HG03442 (cell line): ENCODE data around the gene ALDH3A2.
"Not testable (repeated sequence)": the region's sequence is repeated elsewhere in the genome, so short reads cannot be mapped to it uniquely, and the experiment has no call there.

ENCODE experiments used
- ATAC-seq: cut with Tn5 transposase; IDR thresholded peaks from one replicate; pipeline ENCODE4 v1.9.1; 2021; ENCODE audit warnings: mild to moderate bottlenecking, moderate library complexity; ENCODE audit not compliant: unreplicated experiment

The ALDH3A2 gene

GRCh38 chr17:19677736-19678379, 29.3 kb downstream of the ALDH3A2 start:
- ATAC-seq, result no peak

- no peak for ATAC-seq
These were observed 30.3 kb downstream of the ALDH3A2 start for GRCh38 chr17:19678581-19679453.

- ATAC-seq, result no peak
These were observed 34.6 kb downstream of the ALDH3A2 start for GRCh38 chr17:19683117-19683516.

DNA sequence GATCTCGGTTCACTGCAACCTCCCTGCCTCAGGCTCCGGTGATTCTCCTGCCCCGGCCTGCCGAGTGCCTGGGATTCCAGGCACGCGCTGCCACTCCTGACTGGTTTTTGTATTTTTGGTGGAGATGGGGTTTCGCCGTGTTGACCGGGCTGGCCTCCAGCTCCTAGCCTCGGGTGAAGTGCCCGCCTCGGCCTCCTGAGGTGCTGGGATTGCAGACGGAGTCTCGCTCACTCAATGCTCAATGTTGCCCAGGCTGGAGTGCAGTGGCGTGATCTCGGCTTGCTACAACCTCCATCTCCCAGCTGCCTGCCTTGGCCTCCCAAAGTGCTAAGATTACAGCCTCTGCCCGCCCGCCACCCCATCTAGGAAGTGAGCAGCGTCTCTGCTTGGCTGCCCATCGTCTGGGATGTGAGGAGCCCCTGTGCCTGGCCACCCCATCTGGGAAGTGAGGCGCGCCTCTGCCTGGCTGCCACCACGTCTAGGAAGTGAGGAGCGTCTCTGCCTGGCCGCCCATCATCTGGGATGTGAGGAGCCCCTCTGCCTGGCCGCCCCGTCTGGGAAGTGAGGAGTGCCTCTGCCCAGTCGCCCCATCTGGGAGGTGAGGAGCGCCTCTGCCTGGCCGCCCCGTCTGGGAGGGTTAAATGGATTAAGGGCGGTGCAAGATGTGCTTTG, 36.5 kb downstream of the ALDH3A2 start:
- not testable (repeated sequence) for ATAC-seq

DNA sequence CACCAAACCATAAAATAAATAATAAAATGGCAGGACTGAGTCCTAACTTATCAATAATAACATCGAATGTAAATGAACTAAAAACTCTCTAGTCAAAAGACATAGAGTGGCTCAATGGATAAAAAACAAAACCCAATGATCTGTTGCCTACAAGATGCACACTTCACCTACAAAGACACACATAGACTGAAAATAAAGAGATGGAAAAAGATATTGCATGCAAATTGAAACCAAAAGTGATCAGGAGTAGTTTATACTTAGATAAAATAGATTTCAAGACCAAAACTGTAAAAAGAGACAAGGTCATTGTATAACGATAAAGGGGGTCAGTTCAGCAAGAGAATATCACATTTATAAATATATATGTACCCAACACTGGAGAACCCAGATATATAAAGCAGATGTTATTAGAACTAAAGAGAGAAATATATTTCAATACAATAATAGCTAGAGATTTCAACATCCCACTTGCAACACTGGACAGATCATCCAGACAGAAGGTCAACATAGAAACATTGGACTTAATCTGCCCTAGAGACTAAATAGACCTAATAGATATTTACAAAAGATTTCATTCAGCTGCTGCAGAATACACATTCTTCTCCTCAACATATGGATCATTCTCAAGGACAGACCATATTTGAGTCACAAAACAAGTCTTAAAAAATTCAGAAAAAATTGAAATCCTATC, 38.0 kb downstream of the ALDH3A2 start:
- no peak for ATAC-seq

GRCh38 chr17:19702217-19702641, 53.7 kb downstream of the ALDH3A2 start:
- ATAC-seq, result no peak

GRCh38 chr17:19703106-19703827, 54.7 kb downstream of the ALDH3A2 start:
- ATAC-seq, result no peak

DNA sequence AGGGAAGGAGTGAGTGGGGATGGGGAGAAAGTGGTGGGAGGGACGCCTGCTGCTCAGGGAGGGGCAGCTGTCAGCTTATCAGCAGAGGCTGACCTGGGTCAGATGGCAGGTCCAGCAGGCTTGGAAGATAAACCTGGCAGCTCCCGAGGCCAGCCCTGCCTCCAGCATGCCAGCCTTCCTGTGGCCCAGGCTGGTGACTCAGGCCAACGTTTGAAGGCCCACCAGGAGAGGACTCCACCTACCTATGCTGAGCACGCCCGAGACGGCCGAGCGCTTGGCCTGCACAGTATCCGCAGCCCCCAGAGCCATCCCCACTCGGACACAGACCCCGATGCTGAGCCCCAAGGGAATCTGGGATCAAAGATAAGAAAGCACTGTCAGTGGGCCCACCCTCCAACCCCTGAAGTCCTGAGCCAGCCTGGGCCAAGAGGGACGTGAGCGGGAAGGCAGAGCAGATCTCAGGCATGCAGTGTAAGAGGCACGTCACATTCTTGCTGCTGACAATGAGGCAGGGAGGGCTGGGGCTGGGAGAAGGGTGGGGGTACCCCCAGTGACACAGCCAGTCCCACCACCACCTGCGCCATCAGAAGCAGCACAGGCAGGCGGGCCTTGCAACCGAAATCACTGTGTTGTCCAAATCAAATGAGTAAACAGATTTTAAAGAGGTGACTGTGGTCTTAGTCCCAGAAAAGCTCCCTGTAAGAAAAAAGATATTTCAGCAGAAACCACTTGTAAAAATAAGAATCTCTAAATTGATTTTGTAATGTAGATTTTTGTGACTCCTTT, 55.5 kb downstream of the ALDH3A2 start:
- ATAC-seq, result no peak

DNA sequence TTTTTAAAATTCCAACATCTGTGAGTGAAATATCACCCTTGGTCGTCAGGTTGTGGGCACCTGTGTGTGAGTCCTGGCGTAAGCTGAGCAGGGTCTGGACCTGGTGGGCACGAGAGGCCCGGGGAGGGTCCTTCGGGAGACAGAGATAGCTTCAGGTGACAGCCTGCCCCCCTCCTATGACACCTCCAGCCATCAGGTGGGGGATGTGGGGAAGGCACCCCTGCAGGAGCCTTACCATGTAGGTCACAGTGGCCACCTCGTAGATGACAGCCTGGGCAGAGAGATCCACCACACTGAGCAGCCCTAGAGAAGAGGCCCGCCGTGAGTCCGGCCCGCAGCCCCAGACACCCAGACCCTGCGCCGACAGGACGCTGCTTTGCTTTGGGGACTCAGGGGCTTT, 56.6 kb downstream of the ALDH3A2 start:
- no peak for ATAC-seq

DNA sequence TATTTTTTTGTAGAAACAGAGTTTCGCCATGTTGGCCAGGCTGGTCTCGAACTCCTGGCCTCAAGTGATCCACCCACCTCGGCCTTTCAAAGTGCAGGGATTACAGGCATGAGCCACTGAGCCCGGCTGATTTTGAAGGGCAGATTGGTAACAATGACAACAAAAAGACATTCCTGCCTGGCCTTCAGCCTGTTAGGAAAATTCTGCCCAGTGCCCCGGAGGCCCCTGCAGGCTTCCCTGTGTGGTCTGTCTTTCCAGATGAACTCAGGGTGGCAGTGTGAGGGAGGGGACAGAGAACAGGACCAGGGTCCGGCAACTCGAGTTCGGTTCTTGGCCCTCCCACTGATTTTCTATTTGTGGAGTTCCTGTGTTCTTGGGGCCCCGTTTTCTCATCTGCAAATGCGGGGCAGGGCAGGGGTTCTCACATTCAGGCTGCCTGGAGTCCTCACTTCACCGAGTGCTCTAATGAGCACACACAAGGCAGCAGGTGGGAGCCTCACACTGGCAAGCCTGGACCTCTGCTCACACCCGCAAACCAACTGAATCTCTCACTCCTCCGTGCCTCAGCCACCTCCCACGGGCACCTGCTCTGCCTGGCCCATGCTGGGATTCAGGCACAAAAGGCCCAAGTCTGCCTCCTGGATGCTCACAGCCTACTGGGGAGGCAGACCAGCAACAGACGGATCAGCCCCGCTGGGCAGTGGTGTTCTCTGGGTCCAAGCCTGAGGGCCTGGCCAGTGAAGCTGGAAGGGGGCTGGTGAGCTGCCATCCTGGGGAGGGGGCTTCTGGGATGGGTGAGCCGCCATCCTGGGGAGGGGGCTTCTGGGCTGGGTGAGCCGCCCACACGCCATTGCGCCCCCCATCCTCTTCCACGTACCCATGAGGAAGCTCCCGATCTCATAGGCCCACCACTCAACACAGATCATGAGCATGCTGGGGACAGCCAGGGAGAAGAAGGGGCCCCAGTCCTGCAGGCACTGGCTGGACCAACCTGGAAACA, 57.5 kb downstream of the ALDH3A2 start:
- no peak for ATAC-seq

DNA sequence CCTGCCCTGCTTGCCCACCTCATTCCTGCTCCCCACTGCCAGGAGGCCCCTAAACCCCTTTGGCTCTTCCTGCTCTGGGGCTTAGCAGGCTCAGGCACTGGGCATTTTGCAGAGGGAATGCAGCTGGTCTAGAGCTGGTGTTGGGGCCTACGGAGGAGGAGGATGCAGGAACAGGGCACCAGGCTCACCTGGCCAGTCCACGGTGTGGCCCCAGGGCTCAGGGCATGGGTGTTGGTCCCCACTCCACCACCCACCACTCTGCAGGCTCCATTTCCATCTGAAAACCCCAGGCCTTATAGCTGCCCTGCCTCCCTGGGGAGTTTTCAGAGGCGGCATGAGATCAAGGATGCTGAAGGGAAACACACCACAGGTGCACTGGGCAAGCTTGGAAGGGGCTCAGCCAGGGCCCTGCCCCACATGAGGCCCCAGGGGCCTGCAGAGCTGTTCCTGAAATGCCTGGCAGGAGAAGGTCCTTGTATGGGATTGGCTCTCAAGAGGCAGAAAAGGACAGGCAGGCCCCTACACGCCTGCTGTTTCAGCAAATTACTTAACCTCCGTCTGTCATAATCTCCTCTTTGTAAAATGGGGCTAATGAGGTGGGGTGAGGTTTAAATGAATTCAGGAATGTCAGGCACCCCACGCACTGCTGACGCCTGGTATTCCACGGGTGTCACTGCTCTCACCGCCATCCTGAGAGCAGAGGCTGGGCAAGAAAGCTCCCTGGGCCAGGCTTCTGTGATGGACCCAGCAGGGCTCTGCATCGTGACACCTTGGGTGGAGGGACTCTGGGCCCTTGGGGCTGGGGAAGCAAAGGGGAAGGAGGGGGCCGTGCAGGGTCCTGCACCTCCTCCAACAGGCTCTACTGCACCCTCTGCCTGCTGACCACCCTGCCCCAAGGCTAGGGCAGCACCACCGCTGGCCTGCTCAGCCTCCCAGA, 58.5 kb downstream of the ALDH3A2 start:
- ATAC-seq, result no peak

- ATAC-seq, result no peak
These were observed 59.2 kb downstream of the ALDH3A2 start for GRCh38 chr17:19707728-19708221.

GRCh38 chr17:19708431-19709175, 60.1 kb downstream of the ALDH3A2 start:
- ATAC-seq, result no peak

GRCh38 chr17:19709841-19710240, 61.3 kb downstream of the ALDH3A2 start:
- ATAC-seq, result no peak

GRCh38 chr17:19712436-19713004, 64.0 kb downstream of the ALDH3A2 start:
- ATAC-seq, result no peak

DNA sequence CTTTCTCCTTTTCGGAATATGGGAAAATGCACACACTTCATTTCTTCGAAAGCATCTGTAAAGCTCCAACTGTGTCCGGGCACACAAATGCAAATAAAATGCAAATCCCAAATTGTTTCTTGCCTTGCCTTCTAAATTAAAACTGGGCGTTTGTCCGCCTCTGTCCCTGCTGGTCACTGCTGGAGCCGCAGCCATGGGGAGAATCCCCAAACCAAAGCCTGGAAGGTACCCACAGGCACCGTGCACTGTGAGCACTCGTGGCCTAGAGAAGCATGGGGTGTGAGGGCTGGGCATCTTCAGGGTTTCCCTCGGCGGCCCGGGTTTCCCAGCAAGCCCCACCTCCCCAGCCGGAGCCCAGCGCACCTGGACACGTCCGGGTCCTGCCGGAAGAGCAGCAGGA, 64.9 kb downstream of the ALDH3A2 start:
- ATAC-seq, result no peak
